IMR-90 (cell line): ENCODE results near the gene NQO2. TPM values are rescaled to one million over a fixed set of nuclear protein-coding genes. Genes with fewer than 3 reads are reported as not detected.
A peak's percentile ranks its signal among the peaks of the same experiment; 100 is the strongest.

Experiments used
- ATAC-seq: fragments of 200-7000 bp; cut with Tn5 transposase; 2 replicates; pipeline ENCODE4 v1.9.1; 2020; ENCODE audit warnings: low read depth, mild to moderate bottlenecking, moderate library complexity
- BruUV-seq: library from RNA; stranded (reverse); fragments of 400-500 nt; replicated peaks from 2 replicates; lab custom pipeline; 2021; lab: Mats Ljungman, UMichigan
- CTCF ChIA-PET: fragments of 300-600 bp; formaldehyde crosslinking; extraction: SDS; loops from one replicate; lab custom pipeline; 2021; ENCODE audit warnings: antibody characterized with exemption; lab: Yijun Ruan, JAX
- POLR2A ChIA-PET: fragments of 300-600 bp; sonication (Branson Sonifier 250); formaldehyde crosslinking; loops from one replicate; lab custom pipeline; 2022; ENCODE audit warnings: antibody characterized with exemption; ENCODE audit not compliant: unreplicated experiment; lab: Charles Lee
- DNase-seq: peaks from one replicate; pipeline ENCODE4 v3.0.0; 2013
- H2AFZ ChIP-seq: replicated peaks from 2 replicates; pipeline ENCODE3; 2013; ENCODE audit warnings: low read length, mild to moderate bottlenecking; ENCODE audit not compliant: poor library complexity
- H2AK5ac ChIP-seq: 2 replicates; pipeline ENCODE4 v1.6.1; 2013; ENCODE audit warnings: low read depth, low read length, inconsistent platforms
- H2AK9ac ChIP-seq: replicated peaks from 2 replicates; pipeline ENCODE3; 2013; ENCODE audit warnings: mild to moderate bottlenecking, low read depth, low read length, moderate library complexity; ENCODE audit not compliant: poor library complexity
- H2BK120ac ChIP-seq: 2 replicates; pipeline ENCODE4 v1.6.1; 2013; ENCODE audit warnings: low read depth, low read length, inconsistent platforms
- H2BK15ac ChIP-seq: 3 replicates; pipeline ENCODE4 v1.6.1; 2013; ENCODE audit warnings: low read depth, low read length, inconsistent platforms
- H2BK20ac ChIP-seq: 2 replicates; pipeline ENCODE4 v1.6.1; 2013; ENCODE audit warnings: low read depth, mild to moderate bottlenecking, inconsistent platforms, low read length, moderate library complexity
- H2BK5ac ChIP-seq: 2 replicates; pipeline ENCODE4 v1.6.1; 2013; ENCODE audit warnings: mild to moderate bottlenecking, low read depth, low read length, inconsistent platforms; ENCODE audit not compliant: poor library complexity, severe bottlenecking
- H3K14ac ChIP-seq: replicated peaks from 2 replicates; pipeline ENCODE4 v1.6.1; 2013; ENCODE audit warnings: low read depth, low read length, inconsistent platforms
- H3K18ac ChIP-seq: 2 replicates; pipeline ENCODE4 v1.6.1; 2013; ENCODE audit warnings: low read depth, low read length, control low read depth
- H3K23ac ChIP-seq: 2 replicates; pipeline ENCODE4 v1.6.1; 2013; ENCODE audit warnings: low read depth, low read length, inconsistent platforms
- H3K27ac ChIP-seq: 2 replicates; pipeline ENCODE4 v1.5.1; 2013; ENCODE audit warnings: mild to moderate bottlenecking, control low read depth, low read length; ENCODE audit not compliant: insufficient read depth
- H3K27me3 ChIP-seq: 2 replicates; pipeline ENCODE4 v1.6.1; 2013; ENCODE audit warnings: low read length; ENCODE audit not compliant: control insufficient read depth, insufficient read depth
- H3K36me3 ChIP-seq: 2 replicates; pipeline ENCODE4 v1.6.1; 2013; ENCODE audit warnings: low read length, mixed read lengths; ENCODE audit not compliant: control insufficient read depth, insufficient read depth
- H3K4ac ChIP-seq: 2 replicates; pipeline ENCODE4 v1.6.1; 2013; ENCODE audit warnings: low read depth, low read length, inconsistent platforms
- H3K4me1 ChIP-seq: 2 replicates; pipeline ENCODE4 v1.6.1; 2013; ENCODE audit warnings: low read length, mixed read lengths; ENCODE audit not compliant: control insufficient read depth, insufficient read depth
- H3K4me2 ChIP-seq: 2 replicates; pipeline ENCODE4 v1.6.1; 2013; ENCODE audit warnings: low read depth, mild to moderate bottlenecking, control low read depth, low read length, moderate library complexity
- H3K4me3 ChIP-seq: 2 replicates; pipeline ENCODE4 v1.5.1; 2013; ENCODE audit warnings: low read depth, mild to moderate bottlenecking, control low read depth, low read length, moderate library complexity; ENCODE audit not compliant: insufficient read depth
- H3K56ac ChIP-seq: 2 replicates; pipeline ENCODE4 v1.6.1; 2013; ENCODE audit warnings: low read length, inconsistent platforms; ENCODE audit not compliant: insufficient read depth; ENCODE audit errors: extremely low read depth
- H3K79me1 ChIP-seq, 2 experiments: 2 replicates each; pipeline ENCODE4 v1.6.1; 2013; ENCODE audit warnings: low read length in 2 of 2, inconsistent platforms in 1 of 2, low read depth in 1 of 2
- H3K9ac ChIP-seq: 2 replicates; pipeline ENCODE4 v1.6.1; 2013; ENCODE audit warnings: low read depth, low read length, control low read depth
- H3K9me1 ChIP-seq: 2 replicates; pipeline ENCODE4 v1.6.1; 2013; ENCODE audit warnings: low read length, inconsistent platforms; ENCODE audit not compliant: insufficient read depth
- H3K9me3 ChIP-seq: 2 replicates; pipeline ENCODE4 v1.6.1; 2013; ENCODE audit warnings: low read length; ENCODE audit not compliant: control insufficient read depth, insufficient read depth
- H4K20me1 ChIP-seq: 2 replicates; pipeline ENCODE4 v1.6.1; 2013; ENCODE audit warnings: low read length, inconsistent platforms; ENCODE audit not compliant: insufficient read depth
- H4K5ac ChIP-seq: 2 replicates; pipeline ENCODE4 v1.6.1; 2013; ENCODE audit warnings: mild to moderate bottlenecking, low read depth, low read length, control low read depth
- H4K8ac ChIP-seq, 2 experiments: 2 replicates each; pipeline ENCODE4 v1.6.1; 2013; ENCODE audit warnings: low read depth in 2 of 2, low read length in 2 of 2, control low read depth in 1 of 2, inconsistent platforms in 1 of 2
- H4K91ac ChIP-seq: 2 replicates; pipeline ENCODE4 v1.6.1; 2013; ENCODE audit warnings: low read depth, low read length, inconsistent platforms; ENCODE audit not compliant: insufficient read depth
- BHLHE40 ChIP-seq: fragments of 150-350 bp; IDR thresholded peaks from 2 replicates; pipeline ENCODE4 v1.6.1; 2016; ENCODE audit warnings: mild to moderate bottlenecking, low read depth, low read length
- CEBPB ChIP-seq: IDR thresholded peaks from 2 replicates; pipeline ENCODE4 v1.6.1; 2012; ENCODE audit warnings: low read depth, low read length, improper control_type of control experiment
- CHD1 ChIP-seq: IDR thresholded peaks from 2 replicates; pipeline ENCODE4 v1.6.1; 2012; ENCODE audit warnings: low read depth, low read length, improper control_type of control experiment
- FOS ChIP-seq: fragments of 150-350 bp; IDR thresholded peaks from 2 replicates; pipeline ENCODE4 v1.6.1; 2016; ENCODE audit warnings: low read depth, low read length
- MAFK ChIP-seq: IDR thresholded peaks from 2 replicates; pipeline ENCODE4 v1.6.1; 2012; ENCODE audit warnings: low read depth, low read length, improper control_type of control experiment
- MAZ ChIP-seq: IDR thresholded peaks from 2 replicates; pipeline ENCODE4 v1.6.1; 2012; ENCODE audit warnings: low read depth, mild to moderate bottlenecking, low read length, improper control_type of control experiment, moderate library complexity, borderline replicate concordance
- MXI1 ChIP-seq: IDR thresholded peaks from 2 replicates; pipeline ENCODE4 v1.6.1; 2012; ENCODE audit warnings: low read depth, mild to moderate bottlenecking, low read length, moderate library complexity, borderline replicate concordance
- POLR2A ChIP-seq: IDR thresholded peaks from 2 replicates; pipeline ENCODE4 v1.6.1; 2012; ENCODE audit warnings: mild to moderate bottlenecking, low read depth, low read length
- RCOR1 ChIP-seq: IDR thresholded peaks from 2 replicates; pipeline ENCODE4 v1.6.1; 2012; ENCODE audit warnings: mild to moderate bottlenecking, low read length, improper control_type of control experiment; ENCODE audit not compliant: insufficient replicate concordance
- RFX5 ChIP-seq: IDR thresholded peaks from 2 replicates; pipeline ENCODE4 v1.8.0; 2012; ENCODE audit warnings: low read depth, mild to moderate bottlenecking, low read length, moderate library complexity
- SMC3 ChIP-seq: fragments of 150-350 bp; IDR thresholded peaks from 2 replicates; pipeline ENCODE4 v1.6.1; 2016; ENCODE audit warnings: low read depth, mild to moderate bottlenecking, antibody characterized with exemption, low read length, moderate library complexity
- USF2 ChIP-seq: fragments of 150-350 bp; IDR thresholded peaks from 2 replicates; pipeline ENCODE4 v1.6.1; 2017; ENCODE audit warnings: mild to moderate bottlenecking, antibody characterized with exemption, low read length, low read depth
- WGBS, 2 experiments: methylation state at CpG; one replicate each; pipeline versions ENCODE4 v1.1.5 to v1.1.7; 2013; ENCODE audit warnings: missing lambda C conversion rate in 2 of 2; ENCODE audit not compliant: insufficient read length in 1 of 2; ENCODE audit errors: extremely low coverage in 2 of 2; 5-methylcytosine and 5-hydroxymethylcytosine counted together
- dilution Hi-C: fragments of 300-500 bp; cut with HindIII; formaldehyde crosslinking; loops from one replicate; pipeline ENCODE4 v1.14.3; 2018; ENCODE audit warnings: low sequenced_read_pairs; ENCODE audit not compliant: unreplicated experiment
- in situ Hi-C: fragments of 300-500 bp; cut with MboI; formaldehyde crosslinking; loops from 3 replicates; pipeline ENCODE4 v1.14.3; 2019; ENCODE audit warnings: low sequenced_read_pairs, inconsistent platforms, mixed read lengths
- intact Hi-C: fragments of 100-400 bp; cut with micrococcal nuclease; formaldehyde crosslinking; loops from 2 replicates; pipeline ENCODE4 v1.10.0; 2022
- polyA plus RNA-seq, 3 experiments: library from polyadenylated mRNA; depleted of rRNA; stranded (reverse); fragments of >200 nt; gene quantifications; 2 replicates each; pipeline ENCODE4 v1.2.3, GENCODE V29; 2012; ENCODE audit warnings: low replicate concordance in 1 of 3
- total RNA-seq: library from RNA; depleted of rRNA; stranded (reverse); fragments of >200 nt; gene quantifications from 2 replicates; pipeline ENCODE4 v1.2.3, GENCODE V29; 2012
- TF ChIP-seq, protein P1 (sequence below): conservative IDR thresholded peaks from 2 replicates; pipeline ENCODE4 v1.5.1; 2012; ENCODE audit warnings: mild to moderate bottlenecking, low read depth, low read length, improper control_type of control experiment
- TF ChIP-seq, protein P2 (sequence below): fragments of 150-350 bp; IDR thresholded peaks from 2 replicates; pipeline ENCODE4 v1.6.1; 2016; ENCODE audit warnings: low read depth, mild to moderate bottlenecking, low read length, moderate library complexity, borderline replicate concordance

NQO2 gene
- total and polyA plus RNA-seq, 2 of the 4 experiments (the other 2 are of a cell fraction) = 42.5 to 72.1 TPM

- H3K9me1 ChIP-seq = peaks cover 7% of the 10 kb centered on the region; the same call in 1 of the 2 replicates
- H2BK5ac ChIP-seq = peak overlapping the region; percentile 73
- H3K9me3 ChIP-seq = no peaks in the 10 kb centered on the region
- peak overlapping the region; percentile 68 for H3K27ac ChIP-seq
- H3K79me1 ChIP-seq = peaks cover 16 to 26% of the 10 kb centered on the region in 2 experiments
- H3K4ac ChIP-seq = peak overlapping the region; percentile 99
- peak overlapping the region; percentile 31 for H3K4me3 ChIP-seq
- DNase-seq (no peak), ATAC-seq (no peak)
- peaks cover 12% of the 10 kb centered on the region for H3K4me1 ChIP-seq
- WGBS, 2 experiments = 90% methylated on average over 16 of the region's 26 CpGs; no CpG with 5 or more reads in 1 of the 2 experiments
- peak overlapping the region; percentile 35 for H3K56ac ChIP-seq
- H3K36me3 ChIP-seq = no peaks in the 10 kb centered on the region
- peak overlapping the region; percentile 83 for H4K5ac ChIP-seq
- H2BK120ac ChIP-seq = peak overlapping the region; percentile 83
- H3K9ac ChIP-seq = peak overlapping the region; percentile 32
- H2AFZ ChIP-seq = peak overlapping the region; percentile 96
- ChIA-PET POLR2A (no interaction called here), CTCF (interaction anchor here (1.1 kb wide), 1 partner anchor 21 kb away, joined by 3 read pairs; no protein-coding TSS in a partner anchor)
- peak overlapping the region; percentile 50 for H3K18ac ChIP-seq
- peak overlapping the region; percentile 68 for H2AK5ac ChIP-seq
- intact Hi-C loops = no loop called here
- peak overlapping the region; percentile 97 to 100 for H4K8ac ChIP-seq
- no TSS peak for BruUV-seq
- H2BK20ac ChIP-seq = peak overlapping the region; percentile 79
- peak overlapping the region; percentile 94 for H2AK9ac ChIP-seq
- H4K91ac ChIP-seq = peak overlapping the region; percentile 89
- in situ Hi-C loops = no loop called here
- peak overlapping the region; percentile 75 for H3K14ac ChIP-seq
- H3K23ac ChIP-seq = peak overlapping the region; percentile 91
- no peaks in the 10 kb centered on the region for H4K20me1 ChIP-seq
- H3K27me3 ChIP-seq = no peaks in the 10 kb centered on the region
- dilution Hi-C loops = no loop called here
- H3K4me2 ChIP-seq = peak overlapping the region; percentile 33
- peak overlapping the region; percentile 52 for H2BK15ac ChIP-seq
- TF ChIP-seq CHD1 (no peak), POLR2A (no peak), MXI1 (no peak), SMC3 (no peak), FOS (no peak), MAFK (no peak), CEBPB (no peak), BHLHE40 (no peak), MAZ (no peak), RFX5 (no peak), USF2 (no peak), RCOR1 (no peak)
- TF ChIP-seq, protein P1, sequence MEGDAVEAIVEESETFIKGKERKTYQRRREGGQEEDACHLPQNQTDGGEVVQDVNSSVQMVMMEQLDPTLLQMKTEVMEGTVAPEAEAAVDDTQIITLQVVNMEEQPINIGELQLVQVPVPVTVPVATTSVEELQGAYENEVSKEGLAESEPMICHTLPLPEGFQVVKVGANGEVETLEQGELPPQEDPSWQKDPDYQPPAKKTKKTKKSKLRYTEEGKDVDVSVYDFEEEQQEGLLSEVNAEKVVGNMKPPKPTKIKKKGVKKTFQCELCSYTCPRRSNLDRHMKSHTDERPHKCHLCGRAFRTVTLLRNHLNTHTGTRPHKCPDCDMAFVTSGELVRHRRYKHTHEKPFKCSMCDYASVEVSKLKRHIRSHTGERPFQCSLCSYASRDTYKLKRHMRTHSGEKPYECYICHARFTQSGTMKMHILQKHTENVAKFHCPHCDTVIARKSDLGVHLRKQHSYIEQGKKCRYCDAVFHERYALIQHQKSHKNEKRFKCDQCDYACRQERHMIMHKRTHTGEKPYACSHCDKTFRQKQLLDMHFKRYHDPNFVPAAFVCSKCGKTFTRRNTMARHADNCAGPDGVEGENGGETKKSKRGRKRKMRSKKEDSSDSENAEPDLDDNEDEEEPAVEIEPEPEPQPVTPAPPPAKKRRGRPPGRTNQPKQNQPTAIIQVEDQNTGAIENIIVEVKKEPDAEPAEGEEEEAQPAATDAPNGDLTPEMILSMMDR = no peak
- TF ChIP-seq, protein P2, sequence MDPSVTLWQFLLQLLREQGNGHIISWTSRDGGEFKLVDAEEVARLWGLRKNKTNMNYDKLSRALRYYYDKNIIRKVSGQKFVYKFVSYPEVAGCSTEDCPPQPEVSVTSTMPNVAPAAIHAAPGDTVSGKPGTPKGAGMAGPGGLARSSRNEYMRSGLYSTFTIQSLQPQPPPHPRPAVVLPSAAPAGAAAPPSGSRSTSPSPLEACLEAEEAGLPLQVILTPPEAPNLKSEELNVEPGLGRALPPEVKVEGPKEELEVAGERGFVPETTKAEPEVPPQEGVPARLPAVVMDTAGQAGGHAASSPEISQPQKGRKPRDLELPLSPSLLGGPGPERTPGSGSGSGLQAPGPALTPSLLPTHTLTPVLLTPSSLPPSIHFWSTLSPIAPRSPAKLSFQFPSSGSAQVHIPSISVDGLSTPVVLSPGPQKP = no peak
These were observed 23.3 kb downstream of the NQO2 start for GRCh38 chr6:3022765-3023662.
